GM18870 (cell line): ENCODE measurements around the gene BAIAP3.
A peak's percentile ranks its signal among the peaks of the same experiment; 100 is the strongest.

ENCODE experiments used
- ATAC-seq: cut with Tn5 transposase; IDR thresholded peaks from one replicate; pipeline ENCODE4 v1.9.1; 2021; ENCODE audit warnings: moderate library complexity; ENCODE audit not compliant: unreplicated experiment

Gene BAIAP3

DNA sequence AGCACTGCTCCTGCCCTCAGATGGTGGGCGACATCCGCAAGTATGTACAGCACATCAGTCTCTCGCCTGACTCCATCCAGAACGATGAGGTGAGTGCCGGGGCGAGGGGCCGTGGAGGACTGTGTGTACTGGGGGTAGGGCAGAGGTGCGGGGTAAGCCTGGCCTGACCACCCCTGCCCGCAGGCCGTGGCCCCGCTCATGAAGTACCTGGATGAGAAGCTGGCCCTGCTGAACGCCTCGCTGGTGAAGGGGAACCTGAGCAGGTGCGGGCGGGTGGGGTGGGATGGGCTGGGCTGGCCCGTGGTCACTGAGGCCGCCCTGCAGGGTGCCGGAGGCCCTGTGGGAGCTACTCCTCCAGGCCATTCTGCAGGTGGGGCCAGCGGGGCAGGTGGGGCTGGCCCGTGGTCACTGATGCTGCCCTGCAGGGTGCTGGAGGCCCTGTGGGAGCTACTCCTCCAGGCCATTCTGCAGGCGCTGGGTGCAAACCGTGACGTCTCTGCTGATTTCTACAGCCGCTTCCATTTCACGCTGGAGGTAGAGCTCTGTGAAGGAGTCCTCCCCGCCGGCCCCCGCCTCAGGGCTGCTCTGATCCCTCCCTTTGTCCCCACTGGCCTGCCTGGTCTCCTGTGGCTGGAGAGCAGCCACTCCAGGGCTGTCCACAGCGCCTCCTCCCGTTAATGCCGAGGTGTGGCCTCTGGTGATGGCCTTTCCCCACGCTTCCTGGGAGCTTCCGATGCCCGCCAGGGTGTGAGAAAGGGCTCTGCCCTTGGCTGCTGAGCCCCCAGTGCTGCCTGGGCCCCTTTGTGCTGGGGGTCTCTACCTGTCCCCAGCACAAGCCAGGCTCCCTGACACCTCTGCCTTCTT lies 13.2 kb downstream of the BAIAP3 start:
- no peak for ATAC-seq

GRCh38 chr16:1347286-1347855 lies 13.9 kb downstream of the BAIAP3 start:
- no peak for ATAC-seq

DNA sequence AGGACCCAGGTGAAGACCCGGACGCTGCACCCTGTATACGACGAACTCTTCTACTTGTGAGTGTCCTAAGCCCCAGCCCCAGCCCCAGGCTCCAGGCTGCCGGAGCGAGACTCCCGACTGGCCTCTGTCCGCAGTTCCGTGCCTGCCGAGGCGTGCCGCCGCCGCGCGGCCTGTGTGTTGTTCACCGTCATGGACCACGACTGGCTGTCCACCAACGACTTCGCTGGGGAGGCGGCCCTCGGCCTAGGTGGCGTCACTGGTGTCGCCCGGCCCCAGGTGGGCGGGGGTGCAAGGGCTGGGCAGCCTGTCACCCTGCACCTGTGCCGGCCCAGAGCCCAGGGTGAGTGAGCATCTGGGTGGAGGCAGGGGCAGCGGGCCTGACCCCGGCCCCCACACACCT lies 14.5 kb downstream of the BAIAP3 start:
- no peak for ATAC-seq

DNA sequence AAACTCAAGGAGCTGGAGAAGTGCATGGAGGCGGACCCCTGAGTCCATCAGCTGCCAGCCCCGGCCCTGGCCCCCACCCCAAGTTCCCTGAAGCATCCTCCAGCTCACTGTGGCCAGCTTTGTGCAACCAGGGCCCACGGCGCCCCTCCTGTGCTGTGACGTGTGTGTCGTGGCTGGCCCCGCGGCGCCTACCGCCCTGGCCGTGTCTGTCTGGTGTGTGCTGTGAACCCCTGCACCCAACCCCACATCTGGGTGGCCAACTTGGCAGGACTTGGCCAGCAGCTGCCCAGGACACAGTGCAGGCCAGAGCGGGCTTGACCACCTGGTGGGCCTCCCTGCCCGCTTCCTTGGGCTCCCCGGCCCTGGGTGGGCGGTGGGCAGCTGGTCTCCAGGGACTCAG lies 15.0 kb downstream of the BAIAP3 start:
- ATAC-seq = no peak

- no peak for ATAC-seq
These were observed 15.5 kb downstream of the BAIAP3 start for GRCh38 chr16:1348926-1349325.

- ATAC-seq = no peak
These were observed 15.9 kb downstream of the BAIAP3 start for GRCh38 chr16:1349351-1349750.

GRCh38 chr16:1349951-1350350 lies 16.5 kb downstream of the BAIAP3 start:
- no peak for ATAC-seq

- no peak for ATAC-seq
These were observed 17.2 kb downstream of the BAIAP3 start for GRCh38 chr16:1350691-1351090.

- peak; percentile 11 for ATAC-seq
These were observed 17.8 kb downstream of the BAIAP3 start for GRCh38 chr16:1351215-1351581.

GRCh38 chr16:1351582-1352362 lies 18.3 kb downstream of the BAIAP3 start, which contains the start of the genes GNPTG and TSR3:
Gene GNPTG (plus strand): TSS chr16:1351931. CDS start chr16:1351966, 35 bp downstream.
Gene TSR3 (minus strand): TSS chr16:1351878. CDS start chr16:1351804, 74 bp downstream.
- peak; percentile 40 for ATAC-seq

GRCh38 chr16:1354815-1355540 lies 21.5 kb downstream of the BAIAP3 start:
- ATAC-seq = no peak

- no peak for ATAC-seq
These were observed 22.1 kb downstream of the BAIAP3 start for GRCh38 chr16:1355591-1355990.

DNA sequence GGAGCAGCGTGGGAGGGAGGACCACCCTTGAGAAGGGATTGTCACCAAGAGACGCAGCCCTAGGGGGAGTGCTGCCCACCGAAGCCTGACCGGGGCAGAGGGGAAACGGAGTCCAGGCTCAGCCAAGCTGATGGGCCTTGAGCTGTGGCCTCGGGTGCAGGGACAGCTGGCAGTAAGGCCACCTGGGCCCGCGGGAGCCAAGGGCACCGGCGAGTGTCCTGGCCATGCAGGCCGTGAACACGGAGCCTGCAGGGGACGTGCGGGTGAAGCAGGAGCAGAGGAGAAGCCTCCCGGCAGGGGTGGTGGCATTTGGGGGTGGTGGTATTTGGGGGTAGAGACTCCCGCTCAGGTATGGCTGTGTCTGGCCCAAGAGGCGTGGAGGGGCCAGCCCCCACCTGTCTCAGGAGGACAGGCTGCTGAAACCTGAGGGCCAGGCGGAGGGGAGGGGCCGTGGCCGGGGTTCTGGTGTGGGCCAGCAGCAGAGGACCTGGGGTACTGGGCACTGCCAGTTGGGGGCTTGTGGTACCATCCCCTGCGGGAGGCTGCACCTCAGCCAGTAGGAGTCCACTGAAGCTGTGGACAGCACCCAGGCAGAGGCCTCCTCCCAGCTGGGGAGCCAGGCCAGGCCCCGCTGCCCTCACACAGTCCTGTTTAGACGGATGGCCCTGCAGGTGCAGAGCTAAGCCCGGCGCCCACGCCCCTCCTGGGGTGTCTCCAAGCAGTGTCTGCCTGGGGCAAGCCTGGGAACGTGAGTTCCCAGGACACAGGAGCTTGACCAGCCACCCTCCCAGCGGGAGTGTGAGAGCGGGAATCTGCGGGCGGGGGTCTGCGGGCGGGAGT lies 22.8 kb downstream of the BAIAP3 start:
- no peak for ATAC-seq

GRCh38 chr16:1357906-1358566 lies 24.6 kb downstream of the BAIAP3 start:
- ATAC-seq = no peak

- ATAC-seq = no peak
These were observed 28.4 kb downstream of the BAIAP3 start for GRCh38 chr16:1361685-1362360.

DNA sequence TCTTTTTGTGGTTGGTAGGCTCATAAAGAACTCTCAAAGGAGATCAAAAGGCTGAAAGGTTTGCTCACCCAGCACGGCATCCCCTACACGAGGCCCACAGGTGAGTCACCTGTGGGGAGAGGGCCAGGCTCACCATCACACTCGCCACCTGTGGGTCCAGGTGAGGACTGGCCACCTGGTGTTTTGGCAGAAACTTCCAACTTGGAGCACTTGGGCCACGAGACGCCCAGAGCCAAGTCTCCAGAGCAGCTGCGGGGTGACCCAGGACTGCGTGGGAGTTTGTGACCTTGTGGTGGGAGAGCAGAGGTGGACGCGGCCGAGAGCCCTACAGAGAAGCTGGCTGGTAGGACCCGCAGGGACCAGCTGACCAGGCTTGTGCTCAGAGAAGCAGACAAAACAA lies 29.4 kb downstream of the BAIAP3 start:
- no peak for ATAC-seq

- no peak for ATAC-seq
These were observed 30.1 kb downstream of the BAIAP3 start for GRCh38 chr16:1363501-1364041.

DNA sequence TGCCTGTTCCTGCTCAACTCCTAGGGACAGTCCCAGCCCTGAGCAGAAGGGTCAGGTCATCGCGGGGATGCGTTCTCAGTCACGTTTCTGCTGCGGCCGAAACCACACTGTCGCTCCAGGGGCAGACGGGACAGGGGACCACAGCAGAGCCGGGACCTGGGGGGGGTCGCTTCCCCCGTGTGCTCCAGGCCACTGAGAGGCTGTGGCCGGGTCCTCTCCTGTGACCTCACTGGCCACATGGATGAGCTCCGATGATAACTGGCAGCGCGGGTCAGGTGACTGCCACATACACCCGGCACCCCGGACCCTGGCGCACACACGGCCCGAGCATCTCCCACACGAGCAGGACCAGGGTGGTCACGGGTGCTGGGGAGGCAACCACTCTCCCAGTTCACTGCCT lies 31.1 kb downstream of the BAIAP3 start:
- no peak for ATAC-seq
